Heart right ventricle (tissue), 16 donors: ENCODE data around the gene CACNA2D4. TPM values are rescaled to one million over a fixed set of nuclear protein-coding genes. Genes with fewer than 3 reads are reported as not detected.

Experiments
- ATAC-seq, 8 donors: fragments of 200-7000 bp; cut with Tn5 transposase; one replicate each; pipeline ENCODE4 v1.9.1; 2020; ENCODE audit warnings: mild to moderate bottlenecking in 8 of 8, moderate library complexity in 8 of 8, moderate number of reproducible peaks in 1 of 8
- DNase-seq, 2 donors: peaks; one replicate each; pipeline ENCODE4 v3.0.0-alpha.2; 2020
- H3K27ac ChIP-seq, 10 donors: fragments of 200-600 bp; sonication (generic) in 2 of 10; one replicate each; pipeline versions ENCODE4 v1.5.0 to v1.8.0; 2020 to 2022; ENCODE audit warnings: mild to moderate bottlenecking in 3 of 10
- H3K27me3 ChIP-seq, 7 donors: fragments of 200-600 bp; one replicate each; pipeline ENCODE4 v1.8.0; 2021 to 2022; ENCODE audit warnings: mild to moderate bottlenecking in 2 of 7
- H3K36me3 ChIP-seq, 9 donors: fragments of 200-600 bp; sonication (generic) in 1 of 9; one replicate each; pipeline versions ENCODE4 v1.5.0 to v1.8.0; 2020 to 2022; ENCODE audit warnings: mild to moderate bottlenecking in 2 of 9
- H3K4me1 ChIP-seq, 9 donors: fragments of 200-600 bp; sonication (generic) in 1 of 9; one replicate each; pipeline versions ENCODE4 v1.5.0 to v1.8.0; 2020 to 2022; ENCODE audit warnings: mild to moderate bottlenecking in 4 of 9
- H3K4me3 ChIP-seq, 10 donors: fragments of 200-600 bp; sonication (generic) in 2 of 10; one replicate each; pipeline versions ENCODE4 v1.5.0 to v1.8.0; 2020 to 2022; ENCODE audit warnings: mild to moderate bottlenecking in 7 of 10, moderate library complexity in 2 of 10
- H3K9me3 ChIP-seq, 11 donors: fragments of 200-600 bp in 10 of 11; sonication (generic) in 2 of 11; one replicate each; pipeline versions ENCODE4 v1.5.0 to v1.8.0; 2013 to 2022; ENCODE audit warnings: mild to moderate bottlenecking in 2 of 11, control low read depth in 1 of 11, moderate library complexity in 1 of 11
- whole genome bisulfite sequencing, 2 donors: extraction: QIAGEN DNeasy Blood & Tissue Kit; methylation state at CpG; one replicate each; pipeline ENCODE4 v1.1.7; 2013; ENCODE audit warnings: inconsistent platforms in 1 of 2; 5-methylcytosine and 5-hydroxymethylcytosine counted together
- intact Hi-C, 10 donors: fragments of 100-400 bp; cut with DNase I; formaldehyde crosslinking; loops; one replicate each; pipeline versions ENCODE4 v1.11.1 to v1.14.2; 2022
- polyA plus RNA-seq, 2 donors: library from polyadenylated mRNA; stranded (reverse); fragments of 200-250 nt; gene quantifications; one replicate each; pipeline ENCODE4 v1.2.3, GENCODE V29; 2013
- total RNA-seq, 10 donors: library from RNA; stranded (reverse); fragmentation: NEBNext Ultra II Directional in 3 of 10; extraction: Animal tissue kit (Norgen Biotek cat#: 25700) in 3 of 10; gene quantifications; one replicate each; pipeline versions ENCODE4 v1.2.1 to v1.2.4, GENCODE V29; 2021 to 2023
- TF ChIP-seq, protein P1 (sequence below), 9 donors: fragments of 200-600 bp; sonication (generic) in 2 of 9; IDR thresholded peaks; one replicate each; pipeline versions ENCODE4 v1.5.0 to v1.8.0; 2021 to 2022; ENCODE audit warnings: antibody characterized with exemption in 9 of 9, mild to moderate bottlenecking in 5 of 9, moderate library complexity in 1 of 9
- donor health status: Arrhythmogenic right ventricular cardiomyopathy.
- donor health status: ischemic (EF 13 %, LVEDD 7.1; RV severe dilation, severe dysfunction).
- donor health status: healthy with polysubstance abuse.
- donor health status: DM: no; HTN: yes; CAD: no.
- donor health status: DM: no; HTN: no; CAD: no.
- donor health status: ischemic (EF 25% LVEDD 6.9; RV normal size, moderate dysfunction).
- donor health status: ischemic (EF 25% LVEDD 5.7; RV mildly dilated, moderate dysfunction).
- donor health status: healthy.
- donor health status: DM: yes; HTN: yes; CAD: no.
- donor health status: Ischemic cardiomyopathy.
- donor health status: ischemic (EF 35%, LVEDD 5.7; RV mildly dilated, moderate dysfunction).
- donor health status: nonischemic (EF 11% LVEDD 7.7; RV severe dilation, severe dysfunction).
- donor health status: DM: yes; HTN: yes; CAD: no.
- donor health status: PGD.
- donor health status: ischemic (EF 29% LVEDD 5.4; RV normal size, mild dysfunction).
- donor health status: nonischemic (EF 23%, LVEDD 6.1; RV moderate dilation, normal function).

Gene CACNA2D4
- total and polyA plus RNA-seq, 12 donors: 0.19 to 6.2 (median 0.95) TPM

DNA sequence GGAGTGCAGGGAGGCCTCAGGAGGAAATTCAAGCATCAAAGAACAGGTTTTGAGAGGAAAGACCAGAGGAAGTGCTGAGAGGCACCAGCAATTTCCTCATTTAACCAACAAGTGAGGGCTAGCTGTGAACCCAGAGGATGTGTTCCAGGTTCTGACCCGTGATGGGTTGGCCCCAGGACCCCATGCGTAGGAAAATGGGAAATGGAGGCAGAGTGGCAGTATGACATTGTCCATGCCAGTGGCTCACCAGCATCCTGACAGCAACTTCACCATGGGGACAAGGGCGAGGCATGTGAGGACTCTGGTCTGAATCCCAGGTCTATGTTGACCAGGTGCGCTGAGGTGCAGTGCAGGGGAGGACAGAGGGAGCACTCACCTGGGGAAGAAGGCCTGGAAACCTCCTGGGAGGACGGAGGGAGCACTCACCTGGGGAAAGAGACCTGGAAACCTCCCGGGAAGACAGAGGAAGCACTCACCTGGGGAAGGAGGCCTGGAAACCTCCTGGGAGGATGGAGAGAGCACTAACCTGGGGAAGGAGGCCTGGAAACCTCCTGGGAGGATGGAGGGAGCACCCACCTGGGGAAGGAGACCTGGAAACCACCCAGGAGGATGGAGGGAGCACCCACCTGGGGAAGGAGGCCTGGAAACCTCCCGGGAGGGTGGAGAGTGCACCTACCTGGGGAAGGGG is 6.7 kb upstream of the CACNA2D4 start:
- no peak for DNase-seq
- no peaks in the 10 kb centered on the region for H3K36me3 ChIP-seq
- peak overlapping the region in 3 of 10 donors; percentile 15 to 31 (median 22) for H3K27ac ChIP-seq
- H3K4me1 ChIP-seq: peaks cover 0 to 44% (median 31%) of the 10 kb centered on the region in 9 donors
- no peak overlapping the region for H3K4me3 ChIP-seq
- H3K27me3 ChIP-seq: peaks cover 0 to 14% (median 7%) of the 10 kb centered on the region in 7 donors
- H3K9me3 ChIP-seq: no peaks in the 10 kb centered on the region
- ATAC-seq: no peak
- TF ChIP-seq, protein P1, sequence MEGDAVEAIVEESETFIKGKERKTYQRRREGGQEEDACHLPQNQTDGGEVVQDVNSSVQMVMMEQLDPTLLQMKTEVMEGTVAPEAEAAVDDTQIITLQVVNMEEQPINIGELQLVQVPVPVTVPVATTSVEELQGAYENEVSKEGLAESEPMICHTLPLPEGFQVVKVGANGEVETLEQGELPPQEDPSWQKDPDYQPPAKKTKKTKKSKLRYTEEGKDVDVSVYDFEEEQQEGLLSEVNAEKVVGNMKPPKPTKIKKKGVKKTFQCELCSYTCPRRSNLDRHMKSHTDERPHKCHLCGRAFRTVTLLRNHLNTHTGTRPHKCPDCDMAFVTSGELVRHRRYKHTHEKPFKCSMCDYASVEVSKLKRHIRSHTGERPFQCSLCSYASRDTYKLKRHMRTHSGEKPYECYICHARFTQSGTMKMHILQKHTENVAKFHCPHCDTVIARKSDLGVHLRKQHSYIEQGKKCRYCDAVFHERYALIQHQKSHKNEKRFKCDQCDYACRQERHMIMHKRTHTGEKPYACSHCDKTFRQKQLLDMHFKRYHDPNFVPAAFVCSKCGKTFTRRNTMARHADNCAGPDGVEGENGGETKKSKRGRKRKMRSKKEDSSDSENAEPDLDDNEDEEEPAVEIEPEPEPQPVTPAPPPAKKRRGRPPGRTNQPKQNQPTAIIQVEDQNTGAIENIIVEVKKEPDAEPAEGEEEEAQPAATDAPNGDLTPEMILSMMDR (IDR thresholded peaks at IDR 0.05): no peak
- intact Hi-C loops: no loop called here
- 68 to 75% methylated on average over 7 of the region's 7 CpGs for WGBS, 2 donors

DNA sequence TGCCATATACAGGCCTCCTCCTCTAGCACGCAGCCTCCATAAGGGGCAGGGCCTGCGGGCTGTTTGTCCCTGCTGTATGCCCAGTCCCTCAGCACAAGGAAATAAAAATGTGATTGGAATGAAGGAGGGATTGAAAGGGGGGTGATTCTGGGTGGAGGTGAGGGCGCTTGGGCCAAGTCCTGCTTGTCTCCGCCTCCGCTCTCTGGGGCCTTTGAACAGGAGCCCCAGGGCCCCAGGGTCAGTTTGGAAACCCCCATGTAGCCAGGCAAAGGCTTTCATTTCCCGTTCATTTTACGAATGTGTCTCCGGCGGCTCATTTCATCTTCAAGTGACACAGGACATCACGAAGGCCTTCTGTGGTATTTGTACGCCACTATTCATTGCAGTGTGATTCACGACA is 4.5 kb upstream of the CACNA2D4 start:
- TF ChIP-seq, protein P1 (IDR thresholded peaks at IDR 0.05): no peak

DNA sequence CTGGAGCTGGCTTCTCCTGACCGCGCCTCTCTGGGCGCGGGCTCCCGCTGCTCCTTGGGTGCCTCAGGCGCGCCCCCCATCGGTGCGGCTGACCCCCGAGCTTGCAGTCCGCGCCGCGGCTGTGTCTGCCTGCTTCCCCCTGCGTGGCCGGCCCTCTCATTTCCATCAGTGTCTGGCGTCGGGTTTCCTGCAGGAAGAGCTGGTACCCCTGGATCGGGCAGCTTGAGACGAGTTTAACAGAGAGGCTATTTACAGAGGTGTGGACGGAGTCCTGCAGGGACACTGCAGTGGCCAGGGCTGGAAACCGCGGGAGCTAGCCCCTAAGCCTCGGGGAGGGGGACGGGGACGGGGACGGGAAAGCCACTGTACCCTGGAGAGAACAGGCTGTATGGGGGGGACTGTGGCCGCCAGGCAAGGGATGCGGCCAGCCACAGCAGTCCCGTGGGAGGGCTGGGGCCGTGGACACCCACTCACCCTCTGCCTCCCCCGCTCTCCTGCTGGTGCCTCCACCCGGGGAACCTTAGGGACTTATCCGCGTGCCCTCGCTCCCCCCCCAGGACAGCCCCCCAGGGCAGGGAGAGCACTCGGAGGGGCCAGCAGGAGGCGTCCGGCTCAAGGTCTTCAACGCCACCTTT is 3.7 kb upstream of the CACNA2D4 start:
- WGBS, 2 donors: 69 to 81% methylated on average over 40 of the region's 40 CpGs
- peak overlapping the region in 1 of 10 donors; percentile 22 for H3K4me3 ChIP-seq
- DNase-seq (no peak), ATAC-seq (no peak)
- H3K9me3 ChIP-seq: no peaks in the 10 kb centered on the region
- H3K27ac ChIP-seq: no peak overlapping the region
- H3K27me3 ChIP-seq: peaks cover 0 to 14% (median 7%) of the 10 kb centered on the region in 7 donors
- H3K36me3 ChIP-seq: no peaks in the 10 kb centered on the region
- TF ChIP-seq, protein P1 (IDR thresholded peaks at IDR 0.05): peak in 1 of 9 donors; percentile 36
- intact Hi-C loops: no loop called here
- H3K4me1 ChIP-seq: peaks cover 4 to 41% (median 22%) of the 10 kb centered on the region in 9 donors

More for the DNA sequence above, 4.5 kb upstream of the CACNA2D4 start:
- H3K27ac ChIP-seq: no peak overlapping the region
- peaks cover 0 to 43% (median 28%) of the 10 kb centered on the region in 9 donors for H3K4me1 ChIP-seq
- WGBS, 2 donors: 93 to 96% methylated on average over 12 of the region's 12 CpGs
- ATAC-seq (no peak), DNase-seq (no peak)
- no peak overlapping the region for H3K4me3 ChIP-seq
- H3K27me3 ChIP-seq: peaks cover 0 to 14% (median 7%) of the 10 kb centered on the region in 7 donors
- H3K36me3 ChIP-seq: no peaks in the 10 kb centered on the region
- H3K9me3 ChIP-seq: no peaks in the 10 kb centered on the region
- intact Hi-C loops: no loop called here

DNA sequence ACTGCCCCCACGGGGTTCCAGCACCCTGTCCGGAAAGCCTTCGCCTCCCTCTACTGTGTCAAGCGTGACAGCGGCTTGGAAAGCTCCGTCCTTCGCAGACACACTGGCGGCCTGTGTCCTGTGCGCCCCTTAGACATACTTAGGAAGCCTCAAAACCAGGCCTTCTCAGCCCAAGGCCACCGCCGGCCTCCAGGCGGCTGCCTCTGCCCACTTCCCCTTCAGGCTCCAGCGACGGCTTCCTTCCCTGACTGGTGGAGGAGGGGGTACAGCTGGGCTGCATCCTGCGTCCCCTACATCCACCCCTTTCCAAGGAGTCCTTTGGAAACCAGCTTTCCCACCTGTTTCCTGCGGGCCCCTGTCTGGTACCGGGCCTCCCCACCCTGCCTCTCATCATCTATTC is 2.5 kb upstream of the CACNA2D4 start:
- 71 to 72% methylated on average over 17 of the region's 17 CpGs for WGBS, 2 donors
- Histone ChIP-seq H3K9me3 (no peaks in the 10 kb centered on the region), H3K27ac (peak overlapping the region in 1 of 10 donors; percentile 78), H3K4me1 (peaks cover 6 to 48% (median 22%) of the 10 kb centered on the region in 9 donors), H3K27me3 (peaks cover 0 to 14% (median 7%) of the 10 kb centered on the region in 7 donors), H3K4me3 (peak overlapping the region in 2 of 10 donors; percentile 18 to 40), H3K36me3 (no peaks in the 10 kb centered on the region)
- intact Hi-C loops: no loop called here
- TF ChIP-seq, protein P1 (IDR thresholded peaks at IDR 0.05): peak in 1 of 9 donors; percentile 13
- ATAC-seq (no peak), DNase-seq (no peak)
